ENCODE results near the gene C12orf76.

- no peak for TF ChIP-seq TBL1XR1 (IDR thresholded peaks at IDR 0.05; ENCODE audit: low read length in 2 of 2)
- TF ChIP-seq ZFP36 (IDR thresholded peaks at IDR 0.05; ENCODE audit: low read depth, low read length, partially characterized antibody) = no peak
- TF ChIP-seq SETDB1 (IDR thresholded peaks at IDR 0.05; ENCODE audit: low read length) = no peak
These were observed 9.6 kb downstream of the C12orf76 start for GRCh38 chr12:110038741-110039084.

All from K562 (cell line).